GM12878 (cell line): Measurements from ENCODE around the gene MARCHF11. TPM values are rescaled to one million over a fixed set of nuclear protein-coding genes. Genes with fewer than 3 reads are reported as not detected.

Source experiments
- ATAC-seq: fragments of 200-7000 bp; cut with Tn5 transposase; 3 replicates; pipeline ENCODE4 v1.9.1; 2020; ENCODE audit warnings: mild to moderate bottlenecking, moderate library complexity
- BruUV-seq: library from RNA; stranded (reverse); fragments of 400-500 nt; replicated peaks from 2 replicates; lab custom pipeline; 2021; lab: Mats Ljungman, UMichigan
- CTCF ChIA-PET: fragments of 300-600 bp; sonication (Branson Sonifier 250); formaldehyde crosslinking; extraction: SDS; loops from one replicate; lab custom pipeline; 2021; ENCODE audit warnings: inconsistent platforms; lab: Yijun Ruan, JAX
- POLR2A ChIA-PET: fragments of 350-600 bp; formaldehyde crosslinking; extraction: SDS; loops from one replicate; lab custom pipeline; 2021; ENCODE audit warnings: inconsistent platforms; lab: Charles Lee
- RAD21 ChIA-PET: fragments of 300-600 bp; sonication (Branson Sonifier 250); formaldehyde crosslinking; loops from one replicate; lab custom pipeline; 2023; ENCODE audit warnings: antibody characterized with exemption; ENCODE audit not compliant: unreplicated experiment; lab: Charles Lee
- SMC1A ChIA-PET: fragments of 300-600 bp; sonication (Branson Sonifier 250); formaldehyde crosslinking; loops from one replicate; lab custom pipeline; 2023; ENCODE audit not compliant: unreplicated experiment, uncharacterized antibody; lab: Charles Lee
- DNase-seq: peaks from one replicate; pipeline ENCODE4 v3.0.0-alpha.2; 2011; ENCODE audit warnings: low read depth, low spot score
- FAIRE-seq: peaks from 3 replicates; lab custom pipeline; 2011; peaks lifted over from hg19 to GRCh38; lab: Jason Lieb, UNC
- H2AFZ ChIP-seq: 2 replicates; pipeline ENCODE4 v1.6.0; 2011; ENCODE audit warnings: low read depth, low read length, control low read depth; ENCODE audit not compliant: control insufficient read depth
- H3K27ac ChIP-seq: 2 replicates; pipeline ENCODE4 v1.5.1; 2011; ENCODE audit warnings: control low read depth; ENCODE audit not compliant: control insufficient read depth, insufficient read depth
- H3K27me3 ChIP-seq, 2 experiments: replicated peaks in 1 of 2; 2 replicates each; pipeline versions ENCODE4 v1.6.0 to v1.6.1; 2011; ENCODE audit warnings: low read length in 1 of 2; ENCODE audit not compliant: control insufficient read depth in 2 of 2, insufficient read depth in 2 of 2
- H3K36me3 ChIP-seq, 2 experiments: 2 replicates each; pipeline ENCODE4 v1.5.1; 2011; ENCODE audit warnings: low read length in 1 of 2; ENCODE audit not compliant: control insufficient read depth in 2 of 2, insufficient read depth in 2 of 2
- H3K4me1 ChIP-seq: 2 replicates; pipeline ENCODE4 v1.6.1; 2011; ENCODE audit warnings: mild to moderate bottlenecking, low read length, moderate library complexity, mixed read lengths; ENCODE audit not compliant: control insufficient read depth, insufficient read depth
- H3K4me2 ChIP-seq: 2 replicates; pipeline ENCODE4 v1.6.0; 2011; ENCODE audit warnings: control low read depth; ENCODE audit not compliant: control insufficient read depth, insufficient read depth
- H3K4me3 ChIP-seq: fragments of 200-600 bp; sonication (generic); 2 replicates; pipeline ENCODE4 v1.5.1; 2016
- H3K79me2 ChIP-seq: 2 replicates; pipeline ENCODE4 v1.6.0; 2011; ENCODE audit warnings: low read length; ENCODE audit not compliant: control insufficient read depth, insufficient read depth
- H3K9ac ChIP-seq: 2 replicates; pipeline ENCODE4 v1.8.0; 2011; ENCODE audit warnings: low read length, control low read depth, mixed read lengths; ENCODE audit not compliant: control insufficient read depth, insufficient read depth
- H3K9me3 ChIP-seq: replicated peaks from 3 replicates; pipeline ENCODE4 v1.5.1; 2011; ENCODE audit warnings: mild to moderate bottlenecking, low read length; ENCODE audit not compliant: control insufficient read depth, insufficient read depth
- H4K20me1 ChIP-seq: 2 replicates; pipeline ENCODE4 v1.6.0; 2011; ENCODE audit not compliant: control insufficient read depth, insufficient read depth
- CBFB ChIP-seq: IDR thresholded peaks from 2 replicates; pipeline ENCODE4 v1.6.1; 2016; ENCODE audit warnings: antibody characterized with exemption, low read depth
- FOXK2 ChIP-seq: fragments of 450-650 bp; IDR thresholded peaks from 2 replicates; pipeline ENCODE4 v1.6.1; 2017; ENCODE audit warnings: mild to moderate bottlenecking, moderate library complexity
- GABPA ChIP-seq: IDR thresholded peaks from 2 replicates; pipeline ENCODE4 v1.6.1; 2014; ENCODE audit warnings: antibody characterized with exemption, low read depth, mild to moderate bottlenecking, inconsistent platforms
- IRF4 ChIP-seq: IDR thresholded peaks from 2 replicates; pipeline ENCODE4 v1.6.1; 2011; ENCODE audit warnings: low read depth, low read length
- NFYA ChIP-seq: IDR thresholded peaks from 2 replicates; pipeline ENCODE4 v1.6.1; 2011; ENCODE audit warnings: low read depth, mild to moderate bottlenecking, low read length, improper control_type of control experiment, borderline replicate concordance
- NR2F1 ChIP-seq: fragments of 450-650 bp; conservative IDR thresholded peaks from 2 replicates; pipeline ENCODE4 v1.6.1; 2017; ENCODE audit warnings: mild to moderate bottlenecking
- SUZ12 ChIP-seq: fragments of 200-600 bp; sonication (generic); IDR thresholded peaks from one replicate; pipeline ENCODE4 v1.6.1; 2018; ENCODE audit warnings: antibody characterized with exemption, mild to moderate bottlenecking; ENCODE audit not compliant: unreplicated experiment
- TAF1 ChIP-seq: IDR thresholded peaks from 2 replicates; pipeline ENCODE4 v1.6.1; 2011; ENCODE audit warnings: mild to moderate bottlenecking, low read depth, low read length, borderline replicate concordance
- TCF12 ChIP-seq: IDR thresholded peaks from 2 replicates; pipeline ENCODE4 v1.6.1; 2011; ENCODE audit warnings: low read depth, mild to moderate bottlenecking, low read length
- WRNIP1 ChIP-seq: IDR thresholded peaks from 2 replicates; pipeline ENCODE4 v1.6.1; 2011; ENCODE audit warnings: low read depth, low read length, improper control_type of control experiment, borderline replicate concordance
- ZZZ3 ChIP-seq: IDR thresholded peaks from 2 replicates; pipeline ENCODE4 v1.6.1; 2011; ENCODE audit warnings: low read depth; ENCODE audit not compliant: control insufficient read depth, insufficient read length
- WGBS: methylation state at CpG from one replicate; pipeline ENCODE4 v1.1.6; 2016; ENCODE audit warnings: low lambda C conversion rate; ENCODE audit not compliant: insufficient replicate concordance, insufficient coverage; ENCODE audit errors: missing lambda C conversion rate; 5-methylcytosine and 5-hydroxymethylcytosine counted together
- in situ Hi-C: fragments of 300-500 bp; cut with MboI; formaldehyde crosslinking; loops from 9 replicates; pipeline ENCODE4 v1.14.3; 2018; ENCODE audit warnings: mixed read lengths
- intact Hi-C: fragments of 100-400 bp; cut with micrococcal nuclease; formaldehyde crosslinking; loops from one replicate; pipeline ENCODE4 v1.14.2; 2022; ENCODE audit not compliant: unreplicated experiment
- polyA plus RNA-seq, 11 experiments: library from polyadenylated mRNA; depleted of rRNA in 4 of 11; unstranded in 6 of 11; stranded (reverse) in 5 of 11; fragments of >200 nt; fragmentation: Nextera tagmentation in 4 of 11; fragmentation: Illumina TruSeq in 1 of 11; extraction: Ambion mirVana in 4 of 11; extraction: Trizol in 1 of 11; gene quantifications; 1 replicate in 1 of 11; 2 replicates in 10 of 11; pipeline versions ENCODE4 v1.2.1 to v1.2.3, GENCODE V29; 2011 to 2016; ENCODE audit warnings: inconsistent platforms in 2 of 11, missing spikeins in 2 of 11, low read depth in 1 of 11
- total RNA-seq, 4 experiments: library from RNA; depleted of rRNA in 3 of 4; stranded (reverse); fragments of >200 nt in 3 of 4; fragmentation: Illumina TruSeq in 1 of 4; extraction: Trizol in 1 of 4; gene quantifications; 2 replicates each; pipeline versions ENCODE4 v1.2.1 to v1.2.3, GENCODE V29; 2013 to 2021
- TF ChIP-seq, protein P1 (sequence below): fragments of 450-650 bp; IDR thresholded peaks from 2 replicates; pipeline ENCODE4 v1.6.1; 2018; ENCODE audit warnings: borderline replicate concordance, mild to moderate bottlenecking; ENCODE audit not compliant: partially characterized antibody

MARCHF11 gene
- total and polyA plus RNA-seq, 10 of the 15 experiments (the other 5 are each of a cell fraction or from before 2014, with no cell fraction given): 0.26 TPM; not detected in 9

DNA sequence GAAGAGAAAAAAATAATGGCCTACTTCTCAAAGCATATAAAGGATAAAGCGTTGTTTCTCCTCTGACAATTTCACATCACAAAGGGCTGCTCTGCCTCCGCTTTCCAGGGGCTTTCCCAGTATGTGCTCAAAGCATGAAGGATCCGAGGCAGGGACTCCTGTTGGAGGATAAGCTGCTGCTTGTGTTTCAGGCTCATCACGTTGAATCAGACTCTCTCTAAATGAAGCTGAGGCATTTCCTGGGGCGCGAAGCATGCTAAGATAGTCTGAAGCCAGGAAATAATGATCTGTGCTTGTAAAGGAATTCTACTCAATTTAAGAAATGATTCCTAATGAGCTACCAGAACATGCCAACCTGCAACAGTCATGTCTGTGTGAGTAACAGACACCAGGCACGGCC, 97.5 kb downstream of the MARCHF11 start:
- intact Hi-C loops: no loop called here
- in situ Hi-C loops: no loop called here
- WGBS: 40% methylated on average over 7 of the region's 7 CpGs

DNA sequence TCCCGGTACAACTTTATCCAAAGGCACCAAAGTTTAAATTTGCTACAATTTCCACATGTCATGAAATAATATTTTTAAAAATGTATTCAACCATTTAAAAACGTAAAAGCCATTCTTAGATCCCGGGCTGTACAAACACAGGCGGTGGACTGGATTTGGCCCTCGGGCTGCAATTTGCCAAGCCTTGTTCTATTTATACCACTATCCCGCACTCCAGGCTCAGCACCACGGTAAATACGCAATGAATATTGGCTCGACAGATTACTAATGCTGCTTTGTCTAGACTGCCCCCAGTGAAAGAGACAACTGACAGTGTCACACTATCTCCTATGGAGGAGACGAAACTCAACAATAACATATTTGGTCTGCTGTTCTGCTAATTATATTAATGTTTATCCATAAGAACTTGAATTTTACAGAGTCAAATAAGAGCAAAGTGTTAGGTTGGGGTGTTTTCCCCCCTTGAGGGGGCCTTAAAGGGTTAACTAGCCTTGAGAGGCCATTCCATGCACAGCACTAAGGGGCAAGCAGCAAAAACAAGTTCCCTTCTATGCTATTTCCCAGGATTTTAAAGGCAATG, 98.1 kb downstream of the MARCHF11 start:
- no peak overlapping the region for H3K4me3 ChIP-seq
- intact Hi-C loops: no loop called here
- ChIA-PET SMC1A (no interaction called here), RAD21 (no interaction called here), CTCF (interaction anchor here (1.6 kb wide), 1 partner anchor 14 kb away, joined by 3 read pairs; no protein-coding TSS in a partner anchor), POLR2A (no interaction called here)
- no peak overlapping the region for H2AFZ ChIP-seq
- H3K4me2 ChIP-seq: no peak overlapping the region
- TF ChIP-seq SUZ12 (no peak), CBFB (no peak), ZZZ3 (no peak), FOXK2 (no peak), NR2F1 (no peak), TCF12 (no peak), NFYA (no peak), IRF4 (no peak), GABPA (no peak)
- H3K79me2 ChIP-seq: no peaks in the 10 kb centered on the region
- H4K20me1 ChIP-seq: no peaks in the 10 kb centered on the region
- no peak for ATAC-seq
- no peak for DNase-seq
- in situ Hi-C loops: no loop called here
- H3K9ac ChIP-seq: no peak overlapping the region
- FAIRE-seq: no peak
- no peaks in the 10 kb centered on the region for H3K27me3 ChIP-seq
- no peak overlapping the region for H3K27ac ChIP-seq
- H3K36me3 ChIP-seq: no peaks in the 10 kb centered on the region
- BruUV-seq: no TSS peak
- no peaks in the 10 kb centered on the region for H3K4me1 ChIP-seq
- no peaks in the 10 kb centered on the region for H3K9me3 ChIP-seq
- WGBS: 42% methylated on average over 10 of the region's 10 CpGs

More for the DNA sequence above, 97.5 kb downstream of the MARCHF11 start:
- TF ChIP-seq WRNIP1 (no peak), TAF1 (no peak)
- TF ChIP-seq, protein P1, sequence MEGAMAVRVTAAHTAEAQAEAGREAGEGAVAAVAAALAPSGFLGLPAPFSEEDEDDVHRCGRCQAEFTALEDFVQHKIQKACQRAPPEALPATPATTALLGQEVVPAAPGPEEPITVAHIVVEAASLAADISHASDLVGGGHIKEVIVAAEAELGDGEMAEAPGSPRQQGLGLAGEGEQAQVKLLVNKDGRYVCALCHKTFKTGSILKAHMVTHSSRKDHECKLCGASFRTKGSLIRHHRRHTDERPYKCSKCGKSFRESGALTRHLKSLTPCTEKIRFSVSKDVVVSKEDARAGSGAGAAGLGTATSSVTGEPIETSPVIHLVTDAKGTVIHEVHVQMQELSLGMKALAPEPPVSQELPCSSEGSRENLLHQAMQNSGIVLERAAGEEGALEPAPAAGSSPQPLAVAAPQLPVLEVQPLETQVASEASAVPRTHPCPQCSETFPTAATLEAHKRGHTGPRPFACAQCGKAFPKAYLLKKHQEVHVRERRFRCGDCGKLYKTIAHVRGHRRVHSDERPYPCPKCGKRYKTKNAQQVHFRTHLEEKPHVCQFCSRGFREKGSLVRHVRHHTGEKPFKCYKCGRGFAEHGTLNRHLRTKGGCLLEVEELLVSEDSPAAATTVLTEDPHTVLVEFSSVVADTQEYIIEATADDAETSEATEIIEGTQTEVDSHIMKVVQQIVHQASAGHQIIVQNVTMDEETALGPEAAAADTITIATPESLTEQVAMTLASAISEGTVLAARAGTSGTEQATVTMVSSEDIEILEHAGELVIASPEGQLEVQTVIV: no peak
- no peak for DNase-seq
- no peaks in the 10 kb centered on the region for H3K36me3 ChIP-seq
- no peak for ATAC-seq
- H3K4me2 ChIP-seq: no peak overlapping the region
- H3K4me1 ChIP-seq: no peaks in the 10 kb centered on the region
- ChIA-PET RAD21 (no interaction called here), POLR2A (no interaction called here), CTCF (interaction anchor here (1.6 kb wide), 1 partner anchor 13 kb away, joined by 3 read pairs; no protein-coding TSS in a partner anchor), SMC1A (no interaction called here)
- no TSS peak for BruUV-seq
- no peaks in the 10 kb centered on the region for H4K20me1 ChIP-seq
- no peak for FAIRE-seq
- no peaks in the 10 kb centered on the region for H3K27me3 ChIP-seq
- H3K79me2 ChIP-seq: no peaks in the 10 kb centered on the region
- H3K9me3 ChIP-seq: no peaks in the 10 kb centered on the region
- H3K4me3 ChIP-seq: no peak overlapping the region
- H2AFZ ChIP-seq: no peak overlapping the region
- H3K9ac ChIP-seq: no peak overlapping the region
- no peak overlapping the region for H3K27ac ChIP-seq
